MCF 10A (cell line): Measurements from ENCODE around the gene FBXW7. TPM values are rescaled to one million over a fixed set of nuclear protein-coding genes. Genes with fewer than 3 reads are reported as not detected.

Experiments
- BruUV-seq: library from RNA; stranded (reverse); fragments of 400-500 nt; replicated peaks from 2 replicates; lab custom pipeline; 2021; lab: Mats Ljungman, UMichigan
- CTCF ChIA-PET: fragments of 300-600 bp; sonication (Branson Sonifier 250); formaldehyde crosslinking; extraction: SDS; loops from one replicate; lab custom pipeline; 2021; ENCODE audit warnings: antibody characterized with exemption, inconsistent platforms; lab: Yijun Ruan, JAX
- POLR2A ChIA-PET: fragments of 300-600, 350-650 bp; sonication (Branson Sonifier 250); formaldehyde crosslinking; extraction: SDS; loops from one replicate; lab custom pipeline; 2020; ENCODE audit warnings: antibody characterized with exemption, inconsistent platforms; lab: Yijun Ruan, JAX
- DNase-seq: peaks from one replicate; pipeline ENCODE4 v3.0.0-alpha.2; 2018; ENCODE audit not compliant: unreplicated experiment
- H3K27ac Mint-ChIP-seq: one replicate; pipeline ENCODE4 v1.8.0; 2022; ENCODE audit warnings: mild to moderate bottlenecking, low read depth, mixed read lengths; ENCODE audit not compliant: unreplicated experiment
- H3K27me3 Mint-ChIP-seq: one replicate; pipeline ENCODE4 v1.8.0; 2022; ENCODE audit warnings: mixed read lengths; ENCODE audit not compliant: insufficient read depth, unreplicated experiment
- H3K36me3 Mint-ChIP-seq: one replicate; pipeline ENCODE4 v1.8.0; 2022; ENCODE audit warnings: mild to moderate bottlenecking, moderate library complexity, mixed read lengths; ENCODE audit not compliant: insufficient read depth, unreplicated experiment
- H3K4me1 Mint-ChIP-seq: one replicate; pipeline ENCODE4 v1.8.0; 2022; ENCODE audit warnings: mixed read lengths; ENCODE audit not compliant: insufficient read depth, unreplicated experiment
- H3K4me3 Mint-ChIP-seq: one replicate; pipeline ENCODE4 v1.8.0; 2022; ENCODE audit warnings: mild to moderate bottlenecking, moderate library complexity, mixed read lengths; ENCODE audit not compliant: unreplicated experiment
- H3K9me3 Mint-ChIP-seq: one replicate; pipeline ENCODE4 v1.8.0; 2022; ENCODE audit warnings: mixed read lengths; ENCODE audit not compliant: unreplicated experiment
- intact Hi-C: fragments of 100-400 bp; cut with micrococcal nuclease; formaldehyde crosslinking; loops from 2 replicates; pipeline ENCODE4 v1.14.1; 2022
- total RNA-seq: library from RNA; stranded (reverse); gene quantifications from 2 replicates; pipeline ENCODE4 v1.2.3, GENCODE V29; 2022
- TF ChIP-seq, protein P1 (sequence below): fragments of 200-600 bp; IDR thresholded peaks from one replicate; pipeline ENCODE4 v1.8.0; 2022; ENCODE audit warnings: antibody characterized with exemption, mild to moderate bottlenecking; ENCODE audit not compliant: unreplicated experiment

The FBXW7 gene
- total RNA-seq, 1 experiment from 2014 or later, result 40.2 TPM

DNA sequence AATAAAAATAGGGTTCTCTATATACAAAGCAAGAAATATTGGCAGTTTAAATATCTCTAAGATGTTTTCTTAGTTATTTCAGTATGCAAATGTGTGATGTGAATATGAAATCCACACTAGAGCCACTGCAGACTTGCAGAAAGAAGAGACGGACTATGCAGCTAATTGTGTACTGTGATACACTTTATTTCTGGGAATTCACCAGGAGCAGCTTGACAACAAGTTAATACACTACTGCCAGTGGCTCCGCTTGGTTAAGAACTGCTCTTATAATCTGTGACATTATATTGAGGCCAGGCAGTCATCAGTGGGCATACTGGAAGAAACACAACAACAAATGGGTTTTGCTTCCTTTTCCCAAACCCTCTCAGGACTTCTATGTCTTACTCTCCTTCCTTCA lies 172.0 kb downstream of the FBXW7 start:
- TF ChIP-seq, protein P1, sequence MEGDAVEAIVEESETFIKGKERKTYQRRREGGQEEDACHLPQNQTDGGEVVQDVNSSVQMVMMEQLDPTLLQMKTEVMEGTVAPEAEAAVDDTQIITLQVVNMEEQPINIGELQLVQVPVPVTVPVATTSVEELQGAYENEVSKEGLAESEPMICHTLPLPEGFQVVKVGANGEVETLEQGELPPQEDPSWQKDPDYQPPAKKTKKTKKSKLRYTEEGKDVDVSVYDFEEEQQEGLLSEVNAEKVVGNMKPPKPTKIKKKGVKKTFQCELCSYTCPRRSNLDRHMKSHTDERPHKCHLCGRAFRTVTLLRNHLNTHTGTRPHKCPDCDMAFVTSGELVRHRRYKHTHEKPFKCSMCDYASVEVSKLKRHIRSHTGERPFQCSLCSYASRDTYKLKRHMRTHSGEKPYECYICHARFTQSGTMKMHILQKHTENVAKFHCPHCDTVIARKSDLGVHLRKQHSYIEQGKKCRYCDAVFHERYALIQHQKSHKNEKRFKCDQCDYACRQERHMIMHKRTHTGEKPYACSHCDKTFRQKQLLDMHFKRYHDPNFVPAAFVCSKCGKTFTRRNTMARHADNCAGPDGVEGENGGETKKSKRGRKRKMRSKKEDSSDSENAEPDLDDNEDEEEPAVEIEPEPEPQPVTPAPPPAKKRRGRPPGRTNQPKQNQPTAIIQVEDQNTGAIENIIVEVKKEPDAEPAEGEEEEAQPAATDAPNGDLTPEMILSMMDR, result no peak
- ChIA-PET POLR2A (interaction anchor here (0.8 kb wide), 1 partner anchor 11 kb away, joined by 3 read pairs; no protein-coding TSS in a partner anchor), CTCF (no interaction called here)
- peaks cover 16% of the 10 kb centered on the region for H3K4me1 Mint-ChIP-seq
- H3K27me3 Mint-ChIP-seq, result no peaks in the 10 kb centered on the region
- no peak overlapping the region for H3K4me3 Mint-ChIP-seq
- no TSS peak for BruUV-seq
- no peaks in the 10 kb centered on the region for H3K9me3 Mint-ChIP-seq
- intact Hi-C loops, result no loop called here
- no peak for DNase-seq
- peaks cover 14% of the 10 kb centered on the region for H3K36me3 Mint-ChIP-seq
- no peak overlapping the region for H3K27ac Mint-ChIP-seq

DNA sequence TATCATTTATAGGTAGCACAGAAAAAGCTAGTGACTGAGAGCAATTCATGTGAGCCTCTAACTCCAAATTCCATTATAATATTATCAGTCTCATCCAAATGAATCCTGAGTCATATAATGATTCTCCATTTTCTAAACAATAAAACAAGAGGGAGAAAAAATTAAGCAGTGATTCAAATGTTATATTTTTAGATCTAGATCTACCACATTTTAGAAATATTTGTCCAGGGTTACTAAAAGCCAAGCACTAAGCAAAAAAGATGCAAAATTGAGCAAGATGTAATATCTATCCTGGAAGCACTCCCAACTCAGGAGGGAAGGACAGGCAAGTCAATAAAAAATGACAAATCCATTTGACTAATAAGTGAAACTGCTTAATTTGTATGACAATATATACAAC lies 172.8 kb downstream of the FBXW7 start:
- TF ChIP-seq, protein P1, result no peak
- peak overlapping the region; percentile 14 for H3K27ac Mint-ChIP-seq
- DNase-seq, result no peak
- intact Hi-C loops, result no loop called here
- no peak overlapping the region for H3K4me3 Mint-ChIP-seq
- POLR2A ChIA-PET, result interaction anchor here (1.4 to 2.1 kb wide), 2 partner anchors 10 to 104 kb away, joined by 3 to 4 read pairs; no protein-coding TSS in a partner anchor
- peaks cover 16% of the 10 kb centered on the region for H3K4me1 Mint-ChIP-seq
- CTCF ChIA-PET, result no interaction called here
- no peaks in the 10 kb centered on the region for H3K9me3 Mint-ChIP-seq
- BruUV-seq, result no TSS peak
- peaks cover 14% of the 10 kb centered on the region for H3K36me3 Mint-ChIP-seq
- no peaks in the 10 kb centered on the region for H3K27me3 Mint-ChIP-seq

DNA sequence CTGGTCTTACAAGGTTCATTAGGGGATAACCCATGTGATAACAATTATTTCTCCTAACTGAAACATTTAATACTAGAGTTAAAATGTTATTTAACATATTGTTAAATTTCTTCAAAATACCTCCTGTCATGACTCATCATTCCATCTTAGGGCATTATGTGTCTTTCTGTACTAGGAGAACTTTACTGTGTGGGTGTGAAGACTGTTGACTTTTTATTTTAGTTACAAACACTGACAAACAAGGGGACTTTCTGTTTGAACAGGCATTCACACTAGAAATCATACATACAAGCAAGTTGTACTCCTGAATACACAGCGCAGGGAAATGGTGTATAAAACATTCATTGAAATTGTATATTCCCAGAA lies 175.9 kb downstream of the FBXW7 start:
- H3K27ac Mint-ChIP-seq, result peak overlapping the region; percentile 42
- intact Hi-C loops, result no loop called here

DNA sequence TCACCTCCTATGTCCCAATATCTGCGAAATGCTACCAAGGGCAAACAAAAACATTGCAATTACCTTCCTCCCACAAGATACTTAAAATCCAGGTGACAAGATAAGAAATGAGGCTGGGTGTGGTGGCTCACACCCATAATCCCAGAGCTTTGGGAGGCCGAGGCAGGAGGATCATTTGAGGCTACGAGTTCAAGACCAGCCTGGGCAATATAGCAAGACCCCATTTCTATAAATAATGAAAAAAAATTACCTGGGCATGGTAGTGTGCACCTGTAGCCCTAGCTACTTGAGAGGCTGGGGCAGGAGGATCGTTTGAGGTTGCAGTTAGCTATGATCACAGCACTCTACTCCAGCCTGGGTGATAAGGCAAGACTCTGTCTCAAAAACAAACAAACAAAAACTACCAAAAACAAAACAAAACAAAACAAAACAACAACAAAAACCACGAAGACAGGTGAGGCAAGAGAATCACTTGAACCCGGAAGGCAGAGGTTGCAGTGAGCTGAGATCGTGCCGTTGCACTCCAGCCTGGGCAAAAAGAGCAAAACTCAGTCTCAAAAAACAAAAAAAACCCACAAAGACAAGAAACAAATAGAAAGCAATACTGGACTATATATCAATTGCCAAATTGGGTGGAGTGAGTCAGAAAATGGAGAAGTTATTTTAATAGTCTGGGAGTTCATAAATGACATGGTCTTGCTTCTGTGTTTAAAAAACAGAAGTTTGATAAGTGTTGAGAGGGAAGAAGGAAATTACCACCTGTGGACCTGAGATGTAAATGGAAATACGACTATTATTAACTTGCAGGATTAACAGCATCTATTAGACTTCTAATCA lies 176.5 kb downstream of the FBXW7 start:
- Mint-ChIP-seq H3K36me3 (peaks cover 7% of the 10 kb centered on the region), H3K27me3 (no peaks in the 10 kb centered on the region), H3K9me3 (no peaks in the 10 kb centered on the region), H3K4me1 (peaks cover 32% of the 10 kb centered on the region), H3K4me3 (no peak overlapping the region), H3K27ac (peak overlapping the region; percentile 42)
- intact Hi-C loops, result no loop called here
- TF ChIP-seq, protein P1, result no peak
- no peak for DNase-seq
- CTCF ChIA-PET, result interaction anchor here (0.6 to 0.7 kb wide), 3 partner anchors 185 to 1056 kb away, joined by 3 read pairs; no protein-coding TSS in a partner anchor
- BruUV-seq, result no TSS peak
- POLR2A ChIA-PET, result interaction anchor here (0.7 to 1.3 kb wide), 3 partner anchors 12 to 598 kb away, joined by 3 to 7 read pairs (median 3); partner anchors contain the start of gene GATB

More for the DNA sequence above, 175.9 kb downstream of the FBXW7 start:
- BruUV-seq, result no TSS peak
- TF ChIP-seq, protein P1, result no peak
- ChIA-PET POLR2A (interaction anchor here (0.6 to 1.3 kb wide), 2 partner anchors 13 to 21 kb away, joined by 3 read pairs; no protein-coding TSS in a partner anchor), CTCF (interaction anchor here (0.7 kb wide), 1 partner anchor 1056 kb away, joined by 3 read pairs; no protein-coding TSS in a partner anchor)
- no peak for DNase-seq
- Mint-ChIP-seq H3K4me3 (no peak overlapping the region), H3K27me3 (no peaks in the 10 kb centered on the region), H3K9me3 (no peaks in the 10 kb centered on the region), H3K4me1 (peaks cover 32% of the 10 kb centered on the region), H3K36me3 (peaks cover 9% of the 10 kb centered on the region)
